Stimulated activated naive CD8-positive, alpha-beta T cell treated with anti-CD3 and anti-CD28 coated beads, Interleukin-15, Interleukin-2, amounts not matched to agents 100 ng/mL and 50 ng/mL, for 24 hours (primary cell): ENCODE measurements around the gene LIPC.

Experiments used
- H3K27ac Mint-ChIP-seq: one replicate; pipeline ENCODE4 v1.8.0; 2021; ENCODE audit warnings: mild to moderate bottlenecking, mixed read lengths
- H3K27me3 Mint-ChIP-seq: one replicate; pipeline ENCODE4 v1.8.0; 2021; ENCODE audit warnings: mixed read lengths
- H3K36me3 Mint-ChIP-seq: one replicate; pipeline ENCODE4 v1.8.0; 2021; ENCODE audit warnings: low read depth, mixed read lengths
- H3K4me1 Mint-ChIP-seq: one replicate; pipeline ENCODE4 v1.8.0; 2021; ENCODE audit warnings: low read depth, mixed read lengths
- H3K4me3 Mint-ChIP-seq: one replicate; pipeline ENCODE4 v1.8.0; 2021; ENCODE audit warnings: mild to moderate bottlenecking, mixed read lengths
- H3K9me3 Mint-ChIP-seq: one replicate; pipeline ENCODE4 v1.8.0; 2021; ENCODE audit warnings: mixed read lengths

Gene LIPC

DNA sequence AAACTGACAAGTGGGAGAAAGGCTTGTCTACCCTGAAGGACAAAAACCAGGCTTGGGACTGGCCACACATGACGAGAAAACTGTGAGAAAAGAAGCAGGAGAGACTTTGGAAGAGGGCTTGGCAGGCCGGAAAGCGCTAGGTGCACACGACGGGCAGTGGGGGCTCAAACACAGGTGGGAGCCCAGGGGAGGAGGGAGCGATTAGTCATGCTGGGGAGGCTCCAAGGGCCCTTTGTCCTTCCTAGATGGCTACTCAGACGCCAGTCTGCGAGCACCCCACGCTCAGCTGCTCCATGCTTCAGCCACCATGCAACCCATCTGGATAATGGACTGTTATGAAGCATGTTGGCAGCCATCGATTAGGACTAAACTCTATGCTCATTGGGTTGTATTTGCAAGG lies 17.1 kb downstream of the LIPC start:
- Mint-ChIP-seq H3K27me3 (no peaks in the 10 kb centered on the region), H3K4me1 (peaks cover 30% of the 10 kb centered on the region), H3K36me3 (no peaks in the 10 kb centered on the region), H3K9me3 (no peaks in the 10 kb centered on the region), H3K27ac (peak overlapping the region; percentile 69), H3K4me3 (no peak overlapping the region)

DNA sequence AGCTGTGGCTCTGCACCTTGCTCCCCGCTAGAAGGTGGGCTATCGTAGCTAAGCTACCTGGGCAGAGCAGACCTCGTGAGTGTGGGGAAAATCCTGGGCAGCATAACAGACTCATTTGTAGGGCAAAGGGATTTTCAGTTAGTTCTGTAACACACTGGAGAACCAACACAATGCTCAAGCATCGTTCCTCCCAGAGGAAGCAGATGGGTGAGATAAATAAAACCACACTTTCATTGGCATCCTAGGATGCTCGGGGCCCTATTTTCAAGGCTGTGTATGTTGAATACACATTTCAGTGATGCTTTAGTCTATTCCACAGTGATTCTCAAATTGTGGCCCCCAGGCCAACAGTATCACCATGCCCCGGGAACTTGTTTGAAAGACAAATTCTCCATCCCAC lies 20.0 kb downstream of the LIPC start:
- Mint-ChIP-seq H3K27me3 (no peaks in the 10 kb centered on the region), H3K36me3 (peaks cover 4% of the 10 kb centered on the region), H3K9me3 (no peaks in the 10 kb centered on the region), H3K27ac (peak overlapping the region; percentile 2), H3K4me3 (no peak overlapping the region), H3K4me1 (peaks cover 58% of the 10 kb centered on the region)

DNA sequence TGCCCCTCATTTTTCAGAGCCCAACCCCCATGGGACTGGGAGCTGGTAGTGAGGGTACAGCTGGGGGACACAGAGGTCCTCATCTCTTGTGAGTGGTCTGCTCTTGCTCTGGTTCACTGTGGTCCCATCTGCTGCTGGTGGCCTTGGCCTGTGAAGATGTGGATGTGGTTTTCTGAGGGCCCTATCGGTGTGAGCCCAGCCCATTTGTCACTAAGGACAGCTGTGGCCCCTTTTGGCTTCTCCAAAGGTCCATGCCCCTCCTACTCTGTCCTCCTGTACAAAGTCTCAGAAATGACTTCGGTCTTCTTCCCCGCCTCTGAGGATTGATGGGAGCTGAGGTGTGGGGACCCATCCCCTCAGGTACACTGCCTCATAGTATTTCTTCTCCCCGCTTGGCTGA lies 21.0 kb downstream of the LIPC start:
- no peaks in the 10 kb centered on the region for H3K9me3 Mint-ChIP-seq
- H3K36me3 Mint-ChIP-seq: peaks cover 4% of the 10 kb centered on the region
- no peak overlapping the region for H3K4me3 Mint-ChIP-seq
- peaks cover 59% of the 10 kb centered on the region for H3K4me1 Mint-ChIP-seq
- H3K27me3 Mint-ChIP-seq: no peaks in the 10 kb centered on the region
- peak overlapping the region; percentile 89 for H3K27ac Mint-ChIP-seq

DNA sequence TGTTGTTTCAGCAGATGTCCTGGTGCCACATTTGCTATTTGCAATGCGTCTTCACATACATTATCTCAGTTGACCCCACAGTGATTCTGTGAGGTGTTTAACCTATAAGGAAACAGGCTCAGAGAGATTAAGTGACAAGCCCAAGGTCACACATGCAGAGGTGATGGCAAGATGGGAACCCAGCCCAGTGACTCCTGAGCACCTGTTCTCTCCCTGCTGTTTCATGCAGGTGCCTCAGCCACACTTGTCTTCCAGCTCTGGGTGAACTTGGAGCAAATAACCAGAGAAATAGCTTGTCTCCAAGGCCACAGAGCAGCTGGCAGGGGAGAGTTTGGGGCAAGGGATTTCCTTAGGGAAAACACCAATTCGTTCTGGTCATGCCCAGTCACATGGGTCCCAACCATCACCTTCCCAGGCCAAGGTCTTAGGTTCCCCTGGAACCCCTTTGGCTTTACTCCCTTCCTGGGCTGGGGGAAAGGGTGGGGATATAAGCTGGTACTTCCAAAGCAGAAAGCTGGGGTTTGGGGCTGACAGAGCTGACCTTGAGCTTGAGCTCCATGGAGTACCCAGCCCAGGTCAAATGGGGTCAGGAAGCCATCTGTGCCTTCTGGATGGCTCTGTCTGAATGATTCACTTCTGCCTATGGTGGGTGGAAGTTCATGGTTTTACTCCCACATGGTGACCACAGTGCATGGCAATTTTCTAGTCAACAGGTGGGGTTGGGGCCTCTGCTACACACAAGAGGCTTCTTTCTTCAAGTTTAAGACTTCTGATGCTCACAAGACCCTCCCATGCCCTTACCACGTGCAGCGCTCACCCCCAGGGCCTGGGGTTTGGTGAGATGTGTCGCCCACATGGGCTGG lies 22.4 kb downstream of the LIPC start:
- Mint-ChIP-seq H3K4me3 (peak overlapping the region; percentile 62), H3K27me3 (no peaks in the 10 kb centered on the region), H3K4me1 (peaks cover 67% of the 10 kb centered on the region), H3K9me3 (no peaks in the 10 kb centered on the region), H3K27ac (peak overlapping the region; percentile 89), H3K36me3 (peaks cover 4% of the 10 kb centered on the region)

DNA sequence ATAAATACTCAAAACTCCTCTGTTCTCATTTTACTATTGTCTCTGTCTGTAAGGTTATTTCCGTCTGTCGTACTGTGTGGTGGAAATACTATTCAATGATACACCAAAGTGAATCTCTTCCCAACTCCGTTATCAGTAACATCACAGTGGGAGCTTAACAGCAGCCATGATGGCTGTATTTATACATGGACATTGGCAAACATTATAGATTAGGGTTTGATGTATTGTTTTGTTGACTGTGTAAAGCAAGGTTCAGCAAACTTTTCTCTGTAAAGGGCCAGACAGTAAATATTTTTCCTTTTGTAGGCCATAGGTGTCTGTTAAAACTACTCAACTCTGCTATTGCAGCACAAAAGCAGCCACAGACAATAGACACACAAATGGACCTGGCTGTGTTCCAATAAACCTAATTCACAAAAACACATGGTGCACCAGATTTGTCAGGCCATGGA lies 23.2 kb downstream of the LIPC start:
- H3K4me3 Mint-ChIP-seq: no peak overlapping the region
- H3K27me3 Mint-ChIP-seq: no peaks in the 10 kb centered on the region
- H3K36me3 Mint-ChIP-seq: peaks cover 4% of the 10 kb centered on the region
- H3K9me3 Mint-ChIP-seq: no peaks in the 10 kb centered on the region
- H3K27ac Mint-ChIP-seq: peak overlapping the region; percentile 89
- peaks cover 75% of the 10 kb centered on the region for H3K4me1 Mint-ChIP-seq

DNA sequence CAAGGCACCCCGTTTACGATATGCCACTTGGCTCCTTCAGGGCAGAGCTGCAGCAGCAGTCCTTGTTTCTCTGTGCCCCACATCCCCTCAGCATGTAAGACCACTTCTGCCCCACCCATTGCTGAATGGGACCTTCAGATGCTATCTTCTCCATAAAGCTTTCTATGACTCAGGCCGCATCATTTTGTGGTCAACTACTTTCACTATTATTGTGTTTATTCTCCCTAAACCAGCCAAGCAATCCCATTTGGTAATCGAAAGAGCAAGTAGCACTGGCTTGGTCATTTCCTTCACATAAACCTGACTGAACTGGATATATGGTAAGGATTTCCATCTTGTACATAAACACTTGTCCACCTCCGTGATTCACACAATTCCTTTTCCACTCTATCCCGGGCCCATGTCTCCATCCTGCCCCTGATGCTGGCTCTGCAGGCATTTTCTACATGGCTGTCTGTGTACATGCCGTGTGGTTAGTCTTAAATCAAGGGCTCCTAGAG lies 25.7 kb downstream of the LIPC start:
- Mint-ChIP-seq H3K4me1 (peaks cover 94% of the 10 kb centered on the region), H3K27ac (peak overlapping the region; percentile 99)

DNA sequence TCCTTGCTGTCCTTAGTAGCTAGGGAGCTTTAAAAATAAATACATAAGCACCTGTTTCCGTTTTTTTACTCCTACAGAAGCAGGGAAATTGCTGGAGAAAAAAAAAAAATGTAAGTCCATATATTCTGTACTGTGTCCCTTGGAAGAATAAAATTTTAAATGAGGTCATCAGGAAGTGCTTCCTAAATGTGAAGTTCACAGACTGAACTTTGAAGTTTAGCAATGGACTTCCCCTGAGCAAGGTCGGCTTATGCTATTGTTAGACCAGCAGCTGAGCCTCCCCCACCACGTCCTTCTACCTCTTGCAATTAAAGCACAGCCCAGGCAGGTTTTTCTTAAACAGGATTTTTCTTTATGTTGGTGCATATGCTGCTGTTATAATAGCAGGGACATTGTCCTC lies 26.3 kb downstream of the LIPC start:
- Mint-ChIP-seq H3K36me3 (peaks cover 4% of the 10 kb centered on the region), H3K27me3 (no peaks in the 10 kb centered on the region), H3K4me1 (peaks cover 95% of the 10 kb centered on the region), H3K4me3 (peak overlapping the region; percentile 73), H3K9me3 (no peaks in the 10 kb centered on the region), H3K27ac (peak overlapping the region; percentile 99)

More for the DNA sequence above, 25.7 kb downstream of the LIPC start:
- Mint-ChIP-seq H3K27me3 (no peaks in the 10 kb centered on the region), H3K36me3 (peaks cover 4% of the 10 kb centered on the region), H3K4me3 (peak overlapping the region; percentile 73), H3K9me3 (no peaks in the 10 kb centered on the region)

DNA sequence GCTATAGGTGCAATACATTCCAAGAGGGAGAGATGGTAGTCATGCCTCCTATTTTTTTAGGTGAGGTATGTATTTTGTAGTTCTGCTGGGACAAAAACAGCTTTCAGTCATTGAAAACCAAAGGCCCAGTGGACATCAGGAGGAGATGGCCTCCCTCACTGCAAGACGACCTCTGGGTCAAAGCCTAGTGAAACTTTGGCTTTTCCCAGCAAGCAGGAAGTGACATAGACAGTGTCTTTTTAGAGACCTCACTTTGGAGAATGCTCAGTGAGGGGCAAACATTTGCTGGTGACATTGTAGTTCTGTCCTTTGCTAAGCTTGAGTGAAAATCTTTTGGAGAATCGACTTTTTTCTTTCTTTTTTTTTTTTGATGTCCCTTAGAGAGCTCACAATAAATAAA lies 27.3 kb downstream of the LIPC start:
- H3K4me1 Mint-ChIP-seq: peaks cover 97% of the 10 kb centered on the region
- no peaks in the 10 kb centered on the region for H3K9me3 Mint-ChIP-seq
- H3K4me3 Mint-ChIP-seq: peak overlapping the region; percentile 16
- H3K36me3 Mint-ChIP-seq: peaks cover 4% of the 10 kb centered on the region
- H3K27ac Mint-ChIP-seq: peak overlapping the region; percentile 99
- H3K27me3 Mint-ChIP-seq: no peaks in the 10 kb centered on the region

DNA sequence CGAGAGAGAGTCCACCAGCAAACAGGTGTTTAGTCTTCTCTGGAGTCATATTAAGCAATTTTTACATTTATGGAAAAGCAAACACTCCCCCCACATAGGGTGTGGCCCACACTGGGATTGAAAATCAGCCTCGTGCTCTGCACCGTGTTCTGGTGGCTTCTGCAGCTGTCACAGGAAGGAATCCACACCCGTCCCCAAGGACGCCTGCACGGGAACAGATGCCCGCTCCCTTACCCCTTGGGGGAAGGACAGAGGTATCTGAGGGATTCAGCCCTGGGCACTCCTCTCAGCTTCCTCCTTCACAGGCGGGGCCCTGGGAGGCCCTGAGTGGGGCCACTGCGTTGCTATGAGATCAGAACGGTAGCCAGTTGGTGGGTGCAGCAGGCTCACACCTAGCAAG lies 27.8 kb downstream of the LIPC start:
- Mint-ChIP-seq H3K36me3 (peaks cover 4% of the 10 kb centered on the region), H3K27me3 (no peaks in the 10 kb centered on the region), H3K4me1 (peaks cover 97% of the 10 kb centered on the region), H3K27ac (peak overlapping the region; percentile 99), H3K4me3 (peak overlapping the region; percentile 16), H3K9me3 (no peaks in the 10 kb centered on the region)

DNA sequence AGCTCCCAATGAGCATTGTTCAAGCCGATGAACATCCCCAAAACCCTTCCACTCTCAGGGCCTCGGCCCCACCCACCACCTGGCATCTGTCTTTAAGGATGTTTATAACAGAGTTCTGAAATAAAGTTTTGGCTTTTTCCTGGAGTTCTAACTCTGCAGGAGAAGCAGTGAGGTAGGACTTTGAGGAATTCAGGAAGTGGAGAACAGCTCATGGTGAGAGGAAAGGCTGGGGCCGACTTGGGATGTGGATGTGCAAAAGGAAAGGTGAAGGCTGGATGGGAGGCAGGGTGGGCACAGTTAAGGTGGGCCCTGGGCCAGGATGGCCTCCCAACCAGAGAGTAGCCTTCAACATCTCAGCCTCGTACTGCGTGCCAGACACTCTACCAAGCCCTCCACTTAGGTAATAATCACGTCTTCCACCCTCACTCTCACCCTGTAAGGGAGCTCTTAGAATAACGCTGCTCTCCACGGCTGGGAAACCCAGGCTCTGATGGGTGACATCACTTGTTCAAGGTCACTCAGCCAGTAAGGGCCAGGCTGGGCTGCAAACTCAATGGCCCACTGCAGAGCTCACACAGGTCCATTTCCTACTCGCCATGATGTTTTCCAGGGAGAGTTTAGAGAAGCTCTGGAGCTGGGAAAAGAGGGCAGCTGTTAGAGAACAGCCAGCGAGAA lies 28.5 kb downstream of the LIPC start:
- no peak overlapping the region for H3K4me3 Mint-ChIP-seq
- H3K27me3 Mint-ChIP-seq: no peaks in the 10 kb centered on the region
- H3K36me3 Mint-ChIP-seq: peaks cover 4% of the 10 kb centered on the region
- peaks cover 97% of the 10 kb centered on the region for H3K4me1 Mint-ChIP-seq
- H3K27ac Mint-ChIP-seq: peak overlapping the region; percentile 59
- peaks cover 2% of the 10 kb centered on the region for H3K9me3 Mint-ChIP-seq

DNA sequence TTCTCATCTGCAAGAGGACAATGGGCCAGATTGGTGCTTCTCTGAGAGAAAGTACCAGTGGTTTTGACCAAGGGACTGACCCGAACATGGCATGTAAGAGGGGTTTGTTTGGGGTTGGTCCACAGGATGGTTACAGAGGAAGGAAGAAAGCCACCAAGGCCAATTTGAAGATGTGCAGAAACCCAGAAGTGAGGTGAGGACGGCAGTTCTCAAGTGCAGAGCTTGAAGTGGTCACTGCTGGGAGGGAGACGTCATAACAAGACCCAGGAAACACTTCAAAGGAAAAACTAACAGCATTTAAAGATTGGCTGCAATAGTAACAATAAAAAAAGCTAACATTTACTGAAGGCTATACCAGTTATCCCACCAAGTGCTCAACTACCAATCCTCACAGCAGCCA lies 29.1 kb downstream of the LIPC start:
- H3K9me3 Mint-ChIP-seq: peaks cover 5% of the 10 kb centered on the region
- H3K27ac Mint-ChIP-seq: no peak overlapping the region
- peaks cover 98% of the 10 kb centered on the region for H3K4me1 Mint-ChIP-seq
- peaks cover 3% of the 10 kb centered on the region for H3K36me3 Mint-ChIP-seq
- no peaks in the 10 kb centered on the region for H3K27me3 Mint-ChIP-seq
- H3K4me3 Mint-ChIP-seq: no peak overlapping the region

DNA sequence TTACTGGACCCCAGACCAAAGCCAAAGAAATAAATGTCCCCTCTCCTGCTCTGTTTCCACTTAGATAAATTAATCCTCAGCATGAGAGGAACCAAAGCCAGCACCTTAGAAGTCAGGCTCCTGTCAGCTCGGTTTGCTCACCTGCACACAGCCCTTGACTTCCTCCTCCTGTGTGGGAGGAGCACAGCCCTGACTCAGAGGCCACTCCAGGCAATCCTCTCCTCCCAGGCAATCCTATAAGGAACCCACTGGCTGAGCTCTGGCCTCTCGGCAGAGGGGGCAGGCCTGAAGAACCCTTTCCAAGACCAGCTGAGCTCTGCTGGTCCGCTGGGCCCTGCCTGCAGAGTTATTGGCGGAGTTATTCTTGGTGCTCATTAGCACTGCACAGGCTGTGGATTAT lies 30.8 kb downstream of the LIPC start:
- Mint-ChIP-seq H3K27me3 (no peaks in the 10 kb centered on the region), H3K4me1 (peaks cover 98% of the 10 kb centered on the region), H3K27ac (peak overlapping the region; percentile 41), H3K4me3 (no peak overlapping the region), H3K9me3 (peaks cover 5% of the 10 kb centered on the region), H3K36me3 (no peaks in the 10 kb centered on the region)

DNA sequence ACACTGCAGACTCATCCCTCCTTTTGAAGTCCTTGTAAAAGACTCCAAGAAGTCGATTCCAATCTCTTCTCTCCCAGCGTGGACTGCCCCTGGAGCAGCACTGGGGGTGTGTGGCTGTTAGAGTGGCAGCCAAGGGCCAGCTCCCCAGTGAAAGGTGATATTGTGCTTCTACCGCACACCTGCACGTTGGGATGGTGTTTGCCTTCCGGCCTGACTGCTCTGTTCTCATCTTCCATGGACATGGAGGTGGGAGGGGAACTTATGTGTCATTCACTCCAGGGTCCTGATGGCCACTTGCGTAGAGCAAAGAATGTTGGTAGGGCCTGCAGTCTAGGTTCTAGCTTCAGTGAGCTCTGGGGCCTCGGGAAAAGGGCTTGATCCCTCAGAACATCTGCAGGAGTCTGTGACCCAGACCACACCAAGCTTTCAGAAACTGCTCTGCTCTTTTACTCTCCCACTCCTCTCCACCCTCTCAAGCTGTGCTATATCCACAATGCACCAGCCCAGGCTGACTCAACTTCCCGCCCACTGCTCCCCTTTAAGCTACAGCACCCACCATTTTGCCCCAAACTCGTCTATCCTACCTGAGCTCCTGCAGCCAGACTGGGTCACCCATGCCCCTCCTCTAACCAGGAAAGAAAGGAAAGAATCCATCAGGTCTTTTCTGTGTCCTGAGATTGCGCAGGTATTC lies 31.3 kb downstream of the LIPC start:
- Mint-ChIP-seq H3K4me3 (no peak overlapping the region), H3K36me3 (no peaks in the 10 kb centered on the region), H3K27ac (peak overlapping the region; percentile 76), H3K9me3 (peaks cover 5% of the 10 kb centered on the region), H3K4me1 (peaks cover 98% of the 10 kb centered on the region), H3K27me3 (no peaks in the 10 kb centered on the region)

DNA sequence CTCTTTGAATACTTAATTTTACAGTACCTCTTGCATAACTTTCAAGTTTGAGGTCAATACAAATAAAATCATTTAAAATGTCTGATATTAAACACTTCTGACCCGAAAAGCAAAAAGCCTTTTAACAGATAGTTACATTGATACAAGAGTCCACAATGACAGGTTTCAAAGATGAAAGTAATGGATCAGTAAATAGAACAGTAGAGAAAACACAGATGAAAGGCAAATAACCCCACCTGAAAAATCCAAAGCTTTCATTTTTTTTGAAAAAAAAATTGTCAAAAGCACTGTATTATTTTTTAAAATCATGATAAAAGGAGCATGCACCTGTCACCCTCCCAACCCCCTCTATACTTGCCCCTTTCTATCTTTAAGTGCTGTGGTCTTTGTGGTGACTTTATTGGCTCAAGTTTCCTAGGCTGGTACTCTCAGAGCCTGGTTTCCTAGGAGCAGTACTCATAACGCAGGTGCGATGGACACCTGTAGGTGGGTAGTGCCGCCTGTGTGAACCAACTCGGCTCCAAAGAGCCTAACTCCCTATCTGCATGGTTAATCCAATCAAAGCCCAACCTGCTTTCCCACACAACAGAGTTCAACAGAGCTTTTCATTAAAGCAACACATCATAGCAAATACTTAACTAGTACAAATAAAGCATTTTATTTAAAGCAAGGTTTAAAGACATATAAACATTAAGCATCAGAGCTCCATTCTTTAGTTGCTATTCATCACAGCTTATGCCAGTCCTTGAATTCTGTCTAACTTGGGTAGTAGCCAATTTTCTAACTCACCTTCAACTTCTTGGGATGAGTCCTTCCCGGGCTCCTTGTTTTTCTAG lies 32.2 kb downstream of the LIPC start:
- Mint-ChIP-seq H3K4me3 (no peak overlapping the region), H3K36me3 (no peaks in the 10 kb centered on the region), H3K4me1 (peaks cover 93% of the 10 kb centered on the region), H3K9me3 (peaks cover 5% of the 10 kb centered on the region), H3K27me3 (no peaks in the 10 kb centered on the region), H3K27ac (peak overlapping the region; percentile 76)
